CD4-positive, alpha-beta T cell treated with Interleukin-21 for 1 hour (primary cell): ENCODE measurements around the gene PHF23.
"Not testable (repeated sequence)": the region's sequence is repeated elsewhere in the genome, so short reads cannot be mapped to it uniquely, and the experiment has no call there.

Experiments
- DNase-seq: peaks from one replicate; pipeline ENCODE4 v3.0.0-alpha.2; 2020

The PHF23 gene

GRCh38 chr17:7258731-7259554 lies 19.7 kb upstream of the PHF23 start:
- DNase-seq, result no peak

GRCh38 chr17:7256766-7257456 lies 17.7 kb upstream of the PHF23 start:
- DNase-seq, result no peak

GRCh38 chr17:7254511-7254910 lies 15.3 kb upstream of the PHF23 start:
- DNase-seq, result no peak

- DNase-seq, result no peak
Observed at GRCh38 chr17:7253082-7253481, 13.8 kb upstream of the PHF23 start.

GRCh38 chr17:7252176-7253043 lies 13.2 kb upstream of the PHF23 start, which contains the start of gene ELP5:
Gene ELP5, plus strand, starts transcription at chr17:7252215. Its CDS starts 336 bp downstream, at chr17:7252551.
- peak; percentile 91 for DNase-seq

- peak; percentile 99 for DNase-seq
Observed at GRCh38 chr17:7251661-7252175, 12.5 kb upstream of the PHF23 start, which contains the start of gene CTDNEP1. Gene CTDNEP1, minus strand, starts transcription at chr17:7251734. Its CDS starts 438 bp downstream, at chr17:7251296.

- peak; percentile 77 for DNase-seq
Observed at GRCh38 chr17:7250695-7251627, 11.7 kb upstream of the PHF23 start.

- DNase-seq, result no peak
Observed at GRCh38 chr17:7249830-7250229, 10.6 kb upstream of the PHF23 start.

GRCh38 chr17:7249214-7249613 lies 10.0 kb upstream of the PHF23 start:
- no peak for DNase-seq

GRCh38 chr17:7248796-7249195 lies 9.5 kb upstream of the PHF23 start:
- no peak for DNase-seq

- no peak for DNase-seq
Observed at GRCh38 chr17:7246779-7247178, 7.5 kb upstream of the PHF23 start.

- not testable (repeated sequence) for DNase-seq
Observed at GRCh38 chr17:7243838-7244237, 4.6 kb upstream of the PHF23 start.

GRCh38 chr17:7243453-7243729 lies 4.1 kb upstream of the PHF23 start:
- no peak for DNase-seq

- peak; percentile 95 for DNase-seq
Observed at GRCh38 chr17:7242717-7243452, 3.6 kb upstream of the PHF23 start.

GRCh38 chr17:7241783-7242716 lies 2.8 kb upstream of the PHF23 start, which contains the start of gene GABARAP:
Gene GABARAP, minus strand, starts transcription at chr17:7242449. Its CDS starts 119 bp downstream, at chr17:7242330.
- DNase-seq, result peak; percentile 94

GRCh38 chr17:7241090-7241733 lies 2.0 kb upstream of the PHF23 start:
- no peak for DNase-seq

GRCh38 chr17:7240375-7240774 lies 1.1 kb upstream of the PHF23 start:
- no peak for DNase-seq

GRCh38 chr17:7238420-7239090 lies 702 bp downstream of the PHF23 start:
- peak; percentile 59 for DNase-seq
